GM18858 (cell line): ENCODE measurements around the gene EXD3.
"Not testable (repeated sequence)": the region's sequence is repeated elsewhere in the genome, so short reads cannot be mapped to it uniquely, and the experiment has no call there.

Source experiments
- ATAC-seq: cut with Tn5 transposase; IDR thresholded peaks from one replicate; pipeline ENCODE4 v1.9.1; 2021; ENCODE audit not compliant: unreplicated experiment

Gene EXD3

GRCh38 chr9:137394866-137395665 lies 27.9 kb downstream of the EXD3 start:
- ATAC-seq: no peak

GRCh38 chr9:137393176-137394150 lies 29.5 kb downstream of the EXD3 start:
- ATAC-seq: no peak

- no peak for ATAC-seq
These were observed 30.5 kb downstream of the EXD3 start for GRCh38 chr9:137392232-137393007.

- no peak for ATAC-seq
These were observed 31.6 kb downstream of the EXD3 start for GRCh38 chr9:137391411-137391754.

- ATAC-seq: no peak
These were observed 32.2 kb downstream of the EXD3 start for GRCh38 chr9:137390553-137391410.

GRCh38 chr9:137389428-137389746 lies 33.6 kb downstream of the EXD3 start:
- ATAC-seq: no peak

- no peak for ATAC-seq
These were observed 34.2 kb downstream of the EXD3 start for GRCh38 chr9:137388589-137389427.

- ATAC-seq: no peak
These were observed 34.9 kb downstream of the EXD3 start for GRCh38 chr9:137387891-137388560.

GRCh38 chr9:137387114-137387890 lies 35.7 kb downstream of the EXD3 start:
- no peak for ATAC-seq

- ATAC-seq: not testable (repeated sequence)
These were observed 36.4 kb downstream of the EXD3 start for GRCh38 chr9:137386507-137387113.

GRCh38 chr9:137385061-137385655 lies 37.8 kb downstream of the EXD3 start:
- ATAC-seq: no peak

- no peak for ATAC-seq
These were observed 38.9 kb downstream of the EXD3 start for GRCh38 chr9:137383784-137384756.

GRCh38 chr9:137383081-137383783 lies 39.7 kb downstream of the EXD3 start:
- no peak for ATAC-seq

- no peak for ATAC-seq
These were observed 40.4 kb downstream of the EXD3 start for GRCh38 chr9:137382444-137383080.
